Spleen (tissue), 7 donors: Measurements from ENCODE around the gene NR4A2.

Experiments used
- POLR2A ChIP-seq, 3 donors: fragments of 450-650 bp; IDR thresholded peaks; one replicate each; pipeline ENCODE4 v1.5.1; 2017; ENCODE audit warnings: antibody characterized with exemption in 3 of 3, mild to moderate bottlenecking in 1 of 3
- POLR2AphosphoS5 ChIP-seq, 3 donors: sonication (generic); formaldehyde crosslinking; IDR thresholded peaks; one replicate each; pipeline ENCODE4 v1.5.1; 2017; ENCODE audit warnings: antibody characterized with exemption in 3 of 3
- TF ChIP-seq, protein P1 (sequence below), 11 experiments: fragments of 200-600 bp in 7 of 11; fragments of 450-650 bp in 4 of 11; sonication (generic) in 4 of 11; IDR thresholded peaks in 8 of 11; conservative IDR thresholded peaks in 3 of 11; 1 replicate in 7 of 11; 2 replicates in 4 of 11; pipeline versions ENCODE4 v1.4.0 to v1.8.0; 2016 to 2021; ENCODE audit warnings: antibody characterized with exemption in 11 of 11, inconsistent platforms in 4 of 11, mild to moderate bottlenecking in 1 of 11
- donor health status: DM: no; HTN: no; CAD: no; lungs with moderate emphysema.
- donor health status: DM: no; HTN: no; CAD: no.
- donor health status: DM: no; HTN: no; CAD: no.

DNA sequence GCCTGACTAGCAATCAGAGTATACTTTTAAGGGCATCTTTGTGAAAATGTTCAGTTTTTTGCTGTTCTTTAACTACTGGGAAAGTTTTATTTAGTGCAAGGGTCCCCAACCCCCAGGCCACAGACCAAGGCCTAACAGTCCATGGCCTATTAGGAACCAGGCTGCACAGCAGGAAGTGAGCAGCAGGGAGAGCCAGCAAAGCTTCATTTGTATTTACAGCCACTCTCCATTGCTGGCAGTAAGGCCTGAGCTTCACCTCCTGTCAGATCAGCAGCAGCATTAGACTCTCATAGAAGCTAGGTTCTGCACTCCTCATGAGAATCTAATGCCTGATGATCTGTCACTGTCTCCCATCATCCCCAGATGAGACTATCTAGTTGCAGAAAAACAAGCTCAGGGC, 17.1 kb upstream of the NR4A2 start:
- no peak for TF ChIP-seq POLR2AphosphoS5 (IDR thresholded peaks at IDR 0.05)
- TF ChIP-seq, protein P1, sequence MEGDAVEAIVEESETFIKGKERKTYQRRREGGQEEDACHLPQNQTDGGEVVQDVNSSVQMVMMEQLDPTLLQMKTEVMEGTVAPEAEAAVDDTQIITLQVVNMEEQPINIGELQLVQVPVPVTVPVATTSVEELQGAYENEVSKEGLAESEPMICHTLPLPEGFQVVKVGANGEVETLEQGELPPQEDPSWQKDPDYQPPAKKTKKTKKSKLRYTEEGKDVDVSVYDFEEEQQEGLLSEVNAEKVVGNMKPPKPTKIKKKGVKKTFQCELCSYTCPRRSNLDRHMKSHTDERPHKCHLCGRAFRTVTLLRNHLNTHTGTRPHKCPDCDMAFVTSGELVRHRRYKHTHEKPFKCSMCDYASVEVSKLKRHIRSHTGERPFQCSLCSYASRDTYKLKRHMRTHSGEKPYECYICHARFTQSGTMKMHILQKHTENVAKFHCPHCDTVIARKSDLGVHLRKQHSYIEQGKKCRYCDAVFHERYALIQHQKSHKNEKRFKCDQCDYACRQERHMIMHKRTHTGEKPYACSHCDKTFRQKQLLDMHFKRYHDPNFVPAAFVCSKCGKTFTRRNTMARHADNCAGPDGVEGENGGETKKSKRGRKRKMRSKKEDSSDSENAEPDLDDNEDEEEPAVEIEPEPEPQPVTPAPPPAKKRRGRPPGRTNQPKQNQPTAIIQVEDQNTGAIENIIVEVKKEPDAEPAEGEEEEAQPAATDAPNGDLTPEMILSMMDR (IDR thresholded peaks at IDR 0.05 in 8 of 11, conservative IDR thresholded peaks at IDR 0.05 in 3 of 11), result no peak
- TF ChIP-seq POLR2A (IDR thresholded peaks at IDR 0.05), result no peak
